C4-2B (cell line): ENCODE results near the gene SYCN.

ENCODE experiments used
- CTCF ChIP-seq: fragments of 450-650 bp; conservative IDR thresholded peaks from 2 replicates; pipeline ENCODE4 v1.5.1; 2017; ENCODE audit warnings: mild to moderate bottlenecking
- ZFX ChIP-seq: fragments of 450-650 bp; IDR thresholded peaks from 2 replicates; pipeline ENCODE4 v1.6.1; 2017

DNA sequence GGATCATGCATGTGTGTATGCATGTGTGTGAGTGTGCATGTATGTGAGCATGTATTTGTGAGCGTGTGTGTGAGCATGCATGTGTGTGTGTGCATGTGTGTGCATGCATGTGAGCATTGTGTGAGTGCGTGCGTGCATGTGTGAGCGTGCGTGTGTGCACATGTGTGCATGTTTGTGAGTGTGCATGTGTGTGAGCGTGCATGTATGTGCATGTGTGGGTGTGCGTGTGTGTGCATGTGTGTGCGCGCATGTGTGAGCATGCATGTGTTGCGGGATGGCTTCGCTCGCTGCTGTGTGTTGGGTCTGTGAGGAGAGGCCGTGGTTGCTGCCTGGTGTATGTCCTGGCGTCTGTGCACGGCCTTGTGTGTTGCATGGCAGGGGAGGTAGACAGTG is 46.1 kb downstream of the SYCN start:
- no peak for TF ChIP-seq CTCF
- no peak for TF ChIP-seq ZFX
